T1000 (cell line): ENCODE data around the gene KCP.
"Not testable (repeated sequence)": the region's sequence is repeated elsewhere in the genome, so short reads cannot be mapped to it uniquely, and the experiment has no call there.

ENCODE experiments used
- DNase-seq: peaks from one replicate; lab custom pipeline; 2025; ENCODE audit warnings: mixed read lengths; lab: John Stamatoyannopoulos, UW

Gene KCP

DNA sequence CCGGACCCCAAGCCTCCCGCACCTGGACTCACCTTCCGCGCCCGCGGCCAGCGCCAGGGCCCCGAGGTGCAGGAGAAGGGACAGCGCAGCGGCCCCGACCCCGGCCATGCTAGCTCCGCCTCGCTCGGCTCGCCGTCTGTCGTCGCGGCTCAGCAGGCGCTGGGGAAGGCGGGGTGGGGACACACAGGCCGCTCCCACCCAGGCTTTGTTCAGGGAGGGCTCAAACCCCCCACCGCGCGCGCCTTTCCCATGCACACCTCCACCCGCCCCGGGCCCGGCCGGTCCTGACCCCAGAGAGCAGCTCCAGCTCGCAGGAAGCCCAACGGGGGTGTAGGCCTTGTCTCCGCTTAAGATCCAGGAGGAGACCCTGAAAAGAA is at the start of gene KCP:
KCP (minus strand) TSS at position 141 of the 377 bp plus-strand sequence; CDS start at position 108, 33 bp downstream.
- DNase-seq: no peak

DNA sequence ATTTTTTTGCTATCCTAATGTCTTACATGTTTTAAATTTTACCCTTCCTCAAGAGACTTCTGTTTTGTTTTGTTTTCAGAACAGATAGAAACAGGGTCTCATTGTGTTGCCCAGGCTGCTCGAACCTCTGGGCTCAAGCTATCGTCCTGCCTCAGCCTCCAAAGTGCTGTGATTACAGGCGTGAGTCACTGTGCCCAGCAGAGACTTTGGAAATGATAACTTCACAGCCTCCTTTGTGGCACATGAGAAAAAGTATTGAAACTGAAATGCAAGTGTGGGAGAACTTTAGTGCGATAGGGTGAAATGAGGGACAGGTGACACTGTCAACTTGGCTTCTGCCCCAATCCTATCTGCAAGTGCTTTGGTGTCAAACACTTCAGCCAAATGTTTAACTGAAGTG is 48.8 kb upstream of the KCP start:
- DNase-seq: no peak

DNA sequence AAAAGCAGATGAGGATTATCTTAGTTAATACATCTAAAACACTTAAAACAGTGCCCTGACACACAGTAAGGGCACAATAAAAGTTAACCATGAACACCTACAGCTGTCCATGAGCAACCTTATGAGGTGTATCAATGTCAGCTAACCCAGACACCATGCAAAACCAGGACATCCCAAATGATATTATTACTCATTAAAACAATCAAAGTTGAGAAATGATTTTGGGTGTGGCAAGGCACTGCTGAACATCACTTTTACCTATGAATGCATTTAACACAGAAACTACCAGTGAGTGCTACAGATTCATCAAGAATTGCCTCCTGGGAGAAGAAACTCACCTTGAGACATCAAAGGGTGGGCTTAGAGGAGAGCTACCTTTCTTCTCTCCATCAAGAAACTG is 45.5 kb upstream of the KCP start:
- DNase-seq: no peak

DNA sequence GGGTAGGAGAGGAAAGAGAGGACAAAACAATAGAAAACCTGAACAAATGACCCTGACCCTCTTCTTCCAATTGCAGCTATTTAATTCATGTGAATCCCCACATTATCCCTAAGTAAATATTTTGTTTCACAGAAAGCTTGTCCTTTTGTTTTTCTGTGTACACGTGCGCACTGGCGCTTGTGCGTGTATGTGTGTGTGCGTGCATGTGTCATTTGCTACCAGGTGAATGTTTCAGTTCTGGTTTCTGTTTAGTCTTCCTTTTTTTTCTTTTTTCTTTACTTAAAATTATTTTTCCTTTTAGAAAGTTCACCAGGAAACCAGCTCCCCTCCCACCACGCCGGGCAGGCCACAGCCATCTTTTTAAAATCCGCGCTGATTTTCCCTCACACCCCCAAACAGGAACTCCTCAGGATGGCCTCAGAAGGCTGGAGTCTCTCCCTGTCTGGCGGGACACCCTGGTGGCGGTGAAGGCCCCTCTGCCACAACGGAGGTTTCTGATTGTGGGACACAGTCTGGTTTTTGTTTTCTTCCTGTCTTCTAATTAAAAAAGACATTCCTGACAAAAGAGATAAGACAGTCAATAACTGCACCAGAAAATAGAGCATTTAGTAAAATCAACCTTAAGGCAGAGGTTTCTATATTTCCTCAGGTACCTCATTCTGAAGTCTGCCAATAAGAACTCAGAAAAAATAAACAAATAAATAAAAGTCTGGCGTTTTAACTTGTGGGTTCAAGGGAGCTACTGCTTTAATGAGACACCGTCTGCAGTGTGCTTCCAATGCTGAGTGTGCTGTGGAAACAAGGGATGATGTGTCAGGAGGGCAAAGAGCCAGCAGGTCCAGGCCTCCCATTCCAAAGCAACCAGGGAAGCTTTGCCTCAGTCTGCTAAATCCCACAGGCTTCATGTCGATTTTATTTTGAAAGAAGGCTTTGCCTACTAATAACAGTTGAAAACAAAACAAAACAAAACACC is 44.6 kb upstream of the KCP start:
- no peak for DNase-seq

DNA sequence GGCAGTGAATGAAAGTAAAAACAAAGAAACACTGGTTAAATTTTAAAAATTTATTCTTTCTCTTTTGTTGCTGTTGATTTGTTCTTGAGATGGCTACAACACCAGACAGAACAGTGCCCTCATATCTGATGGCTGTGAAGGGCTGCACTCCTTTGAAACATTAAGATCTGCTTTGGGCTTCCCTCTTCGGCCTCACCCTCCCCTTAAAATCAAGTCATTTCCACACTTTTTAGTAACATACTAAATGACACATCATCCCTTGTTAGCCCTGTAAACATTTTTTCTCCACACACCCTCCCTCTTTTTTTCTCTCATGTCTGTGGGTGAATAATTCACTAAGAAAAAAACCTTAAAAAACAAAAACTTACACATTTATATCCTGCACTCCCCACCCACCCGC is 43.6 kb upstream of the KCP start:
- no peak for DNase-seq

DNA sequence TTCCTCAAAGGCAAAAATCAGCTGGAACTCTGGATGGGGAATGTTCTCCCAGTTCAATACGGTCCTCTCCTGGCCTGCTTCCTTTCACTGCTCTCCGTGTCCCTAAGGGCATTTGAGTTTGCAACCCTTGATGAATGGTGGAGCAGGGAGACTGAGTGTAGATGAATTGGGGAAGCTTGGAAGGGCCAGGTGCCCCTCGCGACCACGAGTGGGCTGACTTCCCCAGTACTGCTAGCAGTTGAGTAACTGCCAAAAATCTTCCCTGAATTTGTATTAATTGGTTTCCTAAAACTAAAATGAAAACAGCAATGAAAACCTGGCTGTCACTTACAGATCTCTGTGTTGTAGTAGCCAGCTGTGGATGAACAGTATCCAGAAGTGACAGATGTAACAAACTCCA is 40.8 kb upstream of the KCP start:
- DNase-seq: no peak

DNA sequence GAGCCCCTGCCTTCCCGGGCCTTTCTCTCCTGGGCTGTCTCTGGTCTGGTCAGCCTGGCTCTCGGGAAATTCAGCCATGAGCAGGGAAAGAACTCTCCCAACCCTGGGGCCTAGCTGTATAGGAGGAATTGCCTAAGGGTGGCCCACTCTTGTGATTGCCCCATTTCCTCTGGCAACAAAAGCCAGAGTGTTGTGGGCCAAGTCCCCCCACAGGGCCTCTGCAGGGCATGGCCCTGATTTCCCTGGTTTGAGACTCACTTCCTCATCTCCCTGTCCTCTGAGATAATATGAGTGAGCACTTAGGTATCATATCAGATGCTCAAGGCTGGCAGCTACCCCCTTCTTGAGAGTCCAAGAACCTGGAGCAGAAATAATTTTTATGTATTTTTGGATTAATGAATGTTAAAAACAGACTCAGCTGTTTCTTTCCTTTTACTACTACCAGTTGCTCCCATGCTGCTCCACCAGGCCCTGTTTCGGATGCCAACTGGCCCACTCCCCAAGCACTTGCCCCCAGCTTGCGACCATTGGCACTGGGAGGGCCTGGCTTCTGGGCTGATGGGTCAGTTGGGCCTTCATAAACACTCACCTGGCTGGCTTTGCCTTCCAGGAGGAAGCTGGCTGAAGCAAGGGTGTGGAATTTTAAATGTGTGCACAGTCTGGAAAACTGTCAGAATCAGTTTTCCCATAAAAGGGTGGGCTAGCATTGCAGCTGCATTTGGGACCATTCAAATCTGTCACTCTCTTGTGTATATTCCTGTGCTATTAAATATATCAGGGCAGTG is 38.7 kb upstream of the KCP start:
- no peak for DNase-seq

DNA sequence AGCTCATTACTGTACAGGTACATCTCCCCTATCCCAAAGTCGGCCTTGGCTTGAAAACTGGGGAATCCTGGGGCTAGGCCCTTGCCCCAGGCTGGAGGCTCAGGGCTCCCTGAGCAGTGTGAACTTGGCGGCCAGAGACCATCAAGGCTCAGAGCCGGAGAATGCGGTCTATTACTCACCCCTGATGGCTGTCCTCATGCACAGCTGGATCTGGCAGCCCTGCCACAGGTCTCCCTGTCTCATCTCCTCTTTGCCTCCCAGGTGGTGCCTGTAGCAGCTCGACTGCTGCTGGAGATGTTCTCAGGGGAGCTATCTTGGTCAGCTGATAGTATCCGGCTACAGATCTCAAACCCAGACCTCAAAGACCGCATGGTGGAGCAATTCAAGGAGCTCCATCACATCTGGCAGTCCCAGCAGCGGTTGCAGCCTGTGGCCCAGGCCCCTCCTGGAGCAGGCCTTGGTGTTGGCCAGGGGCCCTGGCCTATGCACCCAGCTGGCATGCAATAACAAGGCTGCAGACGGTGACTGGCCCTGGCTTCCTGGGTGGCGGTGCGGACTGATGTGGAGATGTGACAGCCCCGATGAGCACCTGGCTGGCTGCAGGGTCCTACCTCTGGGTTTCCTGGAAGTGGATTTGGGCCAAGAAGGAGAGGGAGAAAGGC is 37.9 kb upstream of the KCP start:
- DNase-seq: no peak

DNA sequence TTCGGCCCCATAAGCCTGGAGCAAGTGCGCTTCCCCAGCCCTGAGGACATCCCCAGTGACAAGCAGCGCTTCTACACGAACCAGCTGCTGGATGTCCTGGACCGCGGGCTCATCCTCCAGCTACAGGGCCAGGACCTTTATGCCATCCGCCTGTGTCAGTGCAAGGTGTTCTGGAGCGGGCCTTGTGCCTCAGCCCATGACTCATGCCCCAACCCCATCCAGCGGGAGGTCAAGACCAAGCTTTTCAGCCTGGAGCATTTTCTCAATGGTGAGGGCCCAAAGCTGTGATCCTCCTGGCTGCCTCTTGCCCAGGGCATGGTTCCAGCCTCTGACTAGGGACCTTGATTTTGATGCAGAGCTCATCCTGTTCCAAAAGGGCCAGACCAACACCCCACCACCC is 37.3 kb upstream of the KCP start:
- no peak for DNase-seq

DNA sequence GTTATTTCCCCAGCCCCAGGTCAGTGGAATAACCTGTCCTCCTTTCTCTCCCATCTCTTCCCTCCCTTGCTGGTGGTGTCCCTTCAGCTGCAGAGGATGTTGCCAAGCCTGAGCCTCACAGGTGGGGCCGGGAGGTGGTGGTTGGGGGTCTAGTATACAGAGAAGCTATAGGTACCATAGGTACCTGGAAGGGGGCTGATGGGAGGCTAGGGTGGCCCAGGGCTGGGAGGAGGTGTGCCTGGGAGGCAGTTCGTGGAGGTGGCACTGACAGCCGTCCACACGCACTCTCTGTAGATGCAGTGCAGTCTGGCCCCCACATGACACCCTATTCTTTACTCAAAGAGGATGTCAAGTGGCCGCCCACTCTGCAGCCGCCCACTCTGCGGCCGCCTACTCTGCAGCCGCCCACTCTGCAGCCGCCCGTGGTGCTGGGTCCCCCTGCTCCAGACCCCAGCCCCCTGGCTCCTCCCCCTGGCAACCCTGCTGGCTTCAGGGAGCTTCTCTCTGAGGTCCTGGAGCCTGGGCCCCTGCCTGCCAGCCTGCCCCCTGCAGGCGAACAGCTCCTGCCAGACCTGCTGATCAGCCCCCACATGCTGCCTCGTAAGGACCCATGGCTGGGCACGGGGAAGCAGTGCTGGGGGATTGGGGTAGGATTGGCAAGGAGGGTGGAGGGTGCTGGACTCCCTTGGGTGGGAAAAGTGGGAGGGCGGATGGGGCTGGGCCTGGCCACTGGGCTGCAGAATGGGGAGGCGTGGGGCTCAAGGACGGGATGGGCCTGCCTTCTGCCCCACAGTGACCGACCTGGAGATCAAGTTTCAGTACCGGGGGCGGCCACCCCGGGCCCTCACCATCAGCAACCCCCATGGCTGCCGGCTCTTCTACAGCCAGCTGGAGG is 36.7 kb upstream of the KCP start:
- DNase-seq: no peak

DNA sequence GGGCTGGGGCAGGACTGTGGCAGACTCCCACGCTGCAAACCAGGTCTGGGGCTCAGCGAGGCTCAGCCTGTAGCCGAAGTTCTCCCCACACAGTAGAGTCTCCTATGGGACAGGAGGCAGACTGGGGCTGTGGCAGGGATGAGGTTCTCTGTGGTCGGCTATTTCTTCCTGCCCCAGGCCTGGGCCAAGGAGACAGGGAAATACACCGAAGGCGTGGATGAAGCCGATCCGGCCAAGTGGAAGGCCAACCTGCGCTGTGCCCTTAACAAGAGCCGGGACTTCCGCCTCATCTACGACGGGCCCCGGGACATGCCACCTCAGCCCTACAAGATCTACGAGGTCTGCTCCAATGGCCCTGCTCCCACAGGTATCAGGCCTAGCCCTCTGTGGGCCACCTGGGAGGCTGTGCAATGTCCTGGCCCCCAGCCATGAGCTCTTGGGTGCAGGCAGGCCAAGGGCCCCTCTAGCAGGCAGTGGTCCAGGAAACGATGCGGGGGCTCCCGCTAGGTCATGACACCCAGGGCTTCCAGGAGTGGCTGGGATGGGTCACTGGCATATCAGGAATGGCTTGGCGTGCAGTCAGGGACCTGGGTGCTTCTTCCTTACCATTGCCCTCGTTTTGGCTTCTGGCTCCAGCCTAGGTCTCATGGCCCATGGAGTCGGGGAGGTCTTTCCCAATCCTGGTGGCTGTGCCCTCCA is 35.3 kb upstream of the KCP start:
- DNase-seq: no peak

DNA sequence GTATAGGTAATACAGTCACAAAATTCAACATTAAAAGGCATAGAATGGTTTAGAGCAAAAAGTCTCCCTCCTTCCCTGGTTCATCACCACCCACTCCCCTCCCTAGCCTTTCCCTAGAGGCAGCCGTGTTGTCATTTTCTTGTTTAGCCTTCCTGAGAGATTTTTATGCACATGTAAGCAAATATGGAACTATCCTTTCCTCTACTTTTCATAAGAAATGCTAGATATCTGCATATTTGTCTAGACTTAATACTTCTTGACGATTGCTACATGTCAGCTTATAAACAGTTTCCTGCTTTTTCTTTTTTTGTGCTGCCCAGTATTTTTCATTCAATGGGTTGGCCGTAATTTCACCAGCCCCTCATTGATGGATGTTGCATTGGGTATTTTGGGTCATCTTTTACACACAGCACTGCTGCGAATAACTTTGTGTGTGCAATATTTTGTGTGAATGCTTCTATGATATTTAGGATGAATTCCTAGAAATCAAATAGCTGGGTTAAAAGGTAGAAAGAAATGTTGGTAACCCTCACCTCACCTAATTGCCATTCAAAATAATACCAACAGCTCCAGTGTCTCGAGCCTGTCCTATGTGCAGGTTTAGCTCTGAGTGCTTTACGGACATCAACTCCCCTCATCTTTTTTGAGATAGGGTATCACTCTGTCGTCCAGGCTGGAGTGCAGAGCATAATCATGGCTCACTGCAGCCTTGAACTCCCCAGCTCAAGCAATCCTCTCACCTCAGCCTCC is 34.2 kb upstream of the KCP start:
- no peak for DNase-seq

DNA sequence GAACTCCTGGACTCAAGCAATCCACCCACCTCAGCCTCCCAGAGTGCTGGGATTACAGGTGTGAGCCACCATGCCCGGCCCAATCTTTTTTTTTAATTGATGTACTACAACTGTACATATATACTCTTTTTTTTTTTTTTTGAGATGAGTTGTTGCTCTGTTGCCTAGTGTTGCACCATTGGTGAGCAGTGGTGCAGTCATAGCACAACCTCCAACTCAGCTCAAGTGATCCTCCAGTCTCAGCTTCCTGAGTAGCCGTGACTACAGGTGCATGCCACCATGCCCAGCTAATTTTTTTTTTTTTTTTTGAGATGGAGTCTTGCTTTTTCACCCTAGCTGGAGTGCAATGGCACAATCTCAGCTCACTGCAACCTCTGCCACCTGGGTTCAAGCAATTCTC is 32.7 kb upstream of the KCP start:
- DNase-seq: not testable (repeated sequence)

DNA sequence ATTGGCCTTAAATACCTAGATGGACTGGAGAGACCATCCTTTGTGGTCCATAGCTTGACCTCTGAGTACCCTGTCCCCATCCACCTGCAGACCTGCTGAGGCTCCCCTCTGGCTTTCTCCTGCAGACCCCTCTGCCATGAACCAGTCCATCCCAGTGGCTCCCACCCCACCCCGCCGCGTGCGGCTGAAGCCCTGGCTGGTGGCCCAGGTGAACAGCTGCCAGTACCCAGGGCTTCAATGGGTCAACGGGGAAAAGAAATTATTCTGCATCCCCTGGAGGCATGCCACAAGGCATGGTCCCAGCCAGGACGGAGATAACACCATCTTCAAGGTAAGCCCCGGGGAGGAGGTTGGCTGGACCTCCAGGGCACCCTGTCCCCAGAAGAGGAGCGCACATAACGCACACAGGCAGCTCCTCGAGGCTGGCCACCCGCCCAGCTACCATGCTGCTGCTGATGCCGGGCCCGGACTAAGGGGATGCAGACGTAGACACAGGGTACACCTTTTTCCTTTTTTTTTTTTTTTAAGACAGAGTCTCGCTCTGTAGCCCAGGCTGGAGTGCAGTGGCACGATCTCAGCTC is 31.5 kb upstream of the KCP start:
- no peak for DNase-seq

DNA sequence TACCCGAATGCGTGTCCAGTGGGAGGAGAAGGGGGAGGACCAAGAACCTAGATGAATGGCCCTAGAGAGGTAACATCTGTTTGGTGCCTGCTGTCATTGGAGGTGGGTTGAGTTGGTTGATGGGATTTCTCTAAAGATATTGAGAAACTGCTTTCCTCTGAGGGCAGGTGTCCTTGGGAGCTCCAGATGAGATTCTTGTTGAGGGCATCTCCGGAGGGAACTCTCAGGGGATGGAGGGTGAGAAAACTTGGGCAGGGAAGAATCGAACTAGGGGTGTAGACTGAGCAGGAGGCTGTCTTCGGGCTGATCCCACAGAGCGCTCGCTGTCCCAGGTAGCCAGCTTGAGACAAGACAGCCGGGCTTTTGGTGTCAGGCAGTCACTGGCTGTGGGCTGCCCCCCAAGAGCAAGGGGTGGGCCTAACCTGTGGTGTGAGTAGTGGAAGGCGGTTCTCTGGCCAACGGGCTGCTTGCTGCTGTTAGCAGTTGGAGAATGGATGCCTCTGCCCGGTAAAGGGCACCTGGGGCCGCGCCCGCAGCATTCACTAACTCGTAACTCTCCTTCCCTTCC is 30.9 kb upstream of the KCP start:
- DNase-seq: no peak

DNA sequence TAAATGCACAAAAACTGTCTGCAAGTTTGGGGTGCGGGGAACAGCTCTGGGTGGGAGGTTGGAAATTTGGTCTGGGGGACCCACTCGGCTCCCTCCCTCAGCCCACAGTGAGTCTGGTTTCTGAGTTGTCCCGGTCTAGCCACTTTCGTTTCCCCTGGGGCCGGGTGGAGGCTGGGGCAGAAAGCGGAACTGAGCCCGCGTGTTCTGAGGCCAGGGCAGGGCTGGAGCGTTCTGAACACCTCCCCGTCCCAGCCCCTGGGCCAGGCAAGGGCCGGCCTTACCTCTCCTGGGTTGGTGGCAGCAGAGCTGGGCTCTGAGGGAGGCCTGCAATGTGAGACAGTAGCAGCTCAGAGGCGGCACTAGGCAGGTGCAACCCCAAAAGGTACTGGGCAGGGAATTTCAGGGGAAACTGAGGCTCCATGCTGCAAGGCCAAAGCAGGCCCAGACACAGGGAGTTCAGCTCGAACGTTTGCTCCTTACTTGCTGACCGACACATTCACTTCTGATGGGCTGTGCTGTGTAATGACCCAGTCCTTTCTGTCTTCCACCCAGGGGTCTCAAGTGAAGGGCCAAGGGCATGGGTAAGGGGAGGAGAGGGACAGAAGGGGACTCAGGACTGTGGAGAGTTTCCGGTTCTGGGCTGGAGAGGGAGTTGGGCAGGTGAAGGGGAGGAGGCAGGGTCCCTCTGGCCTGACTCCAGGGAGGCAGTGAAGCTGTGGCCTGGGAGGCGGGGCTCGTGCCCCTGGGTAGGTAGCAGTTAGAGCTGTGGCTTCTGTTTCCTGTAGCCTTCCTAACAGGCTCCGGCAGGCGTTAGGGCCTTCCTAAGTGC is 30.2 kb upstream of the KCP start:
- no peak for DNase-seq

DNA sequence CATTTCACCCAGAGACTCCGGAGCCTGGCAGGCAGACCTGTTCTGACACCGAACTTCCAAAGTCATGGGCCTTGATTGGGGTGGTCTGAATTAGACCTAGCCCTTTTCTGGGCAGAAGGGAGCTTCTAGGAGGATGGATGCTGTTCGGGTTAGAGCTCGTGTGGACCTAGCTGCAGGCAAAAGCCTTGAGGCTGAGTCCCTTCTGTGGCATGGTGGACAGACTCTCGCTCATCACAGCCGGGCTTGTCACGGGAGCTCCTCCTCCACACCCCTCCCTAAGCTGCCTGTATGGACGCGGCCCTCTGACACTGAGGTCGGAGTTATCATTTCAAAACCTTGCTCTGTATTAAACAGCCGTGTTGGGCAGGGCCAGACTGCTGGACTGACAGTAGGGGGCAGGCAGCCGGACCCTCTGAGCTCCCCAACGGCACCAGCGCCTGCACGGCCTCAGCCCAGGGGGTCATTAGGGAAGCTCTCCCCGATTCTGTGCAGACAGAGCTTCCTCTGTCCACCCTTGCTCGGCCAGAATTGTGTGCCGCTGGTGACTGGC is 29.4 kb upstream of the KCP start:
- DNase-seq: no peak
